HG02623 (cell line): ENCODE data around the gene CD58.
"Not testable (repeated sequence)": the region's sequence is repeated elsewhere in the genome, so short reads cannot be mapped to it uniquely, and the experiment has no call there.

Source experiments
- ATAC-seq: cut with Tn5 transposase; IDR thresholded peaks from one replicate; pipeline ENCODE4 v1.9.1; 2021; ENCODE audit warnings: moderate library complexity; ENCODE audit not compliant: unreplicated experiment

Gene CD58

GRCh38 chr1:116570358-116571214 lies at the start of gene CD58:
Gene CD58 (minus strand): TSS chr1:116571026. CDS start chr1:116570972, 54 bp downstream.
- ATAC-seq = peak; percentile 56

GRCh38 chr1:116620392-116620791 lies 49.6 kb upstream of the CD58 start:
- not testable (repeated sequence) for ATAC-seq

DNA sequence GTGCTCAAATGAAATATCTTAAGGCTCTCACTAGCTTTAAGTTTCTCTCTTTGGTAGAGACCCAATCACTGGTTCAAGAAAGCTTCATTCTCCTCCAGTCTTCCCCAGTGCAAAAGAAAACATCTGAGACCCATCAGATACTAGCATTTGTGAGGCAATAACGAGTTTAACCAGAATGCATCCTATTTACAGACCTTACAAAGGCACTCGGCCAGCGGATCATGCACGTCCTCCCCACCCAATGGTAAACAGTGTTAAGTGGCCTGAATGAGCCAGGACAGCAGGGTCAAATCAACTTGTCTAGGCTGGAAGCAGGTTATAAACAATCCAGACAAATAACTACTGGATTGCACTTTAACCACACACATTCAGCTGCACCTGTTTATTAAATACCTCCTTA lies 48.3 kb upstream of the CD58 start:
- not testable (repeated sequence) for ATAC-seq

GRCh38 chr1:116617808-116618207 lies 47.0 kb upstream of the CD58 start:
- not testable (repeated sequence) for ATAC-seq

GRCh38 chr1:116613825-116614224 lies 43.0 kb upstream of the CD58 start:
- ATAC-seq = not testable (repeated sequence)

- ATAC-seq = not testable (repeated sequence)
Measured at GRCh38 chr1:116609801-116610371, 39.1 kb upstream of the CD58 start.

GRCh38 chr1:116608841-116609240 lies 38.0 kb upstream of the CD58 start:
- ATAC-seq = not testable (repeated sequence)

- not testable (repeated sequence) for ATAC-seq
Measured at GRCh38 chr1:116608151-116608550, 37.3 kb upstream of the CD58 start.

- not testable (repeated sequence) for ATAC-seq
Measured at GRCh38 chr1:116607463-116607862, 36.6 kb upstream of the CD58 start.

GRCh38 chr1:116606067-116606466 lies 35.2 kb upstream of the CD58 start:
- not testable (repeated sequence) for ATAC-seq

- ATAC-seq = no peak
Measured at GRCh38 chr1:116605315-116605714, 34.5 kb upstream of the CD58 start.

DNA sequence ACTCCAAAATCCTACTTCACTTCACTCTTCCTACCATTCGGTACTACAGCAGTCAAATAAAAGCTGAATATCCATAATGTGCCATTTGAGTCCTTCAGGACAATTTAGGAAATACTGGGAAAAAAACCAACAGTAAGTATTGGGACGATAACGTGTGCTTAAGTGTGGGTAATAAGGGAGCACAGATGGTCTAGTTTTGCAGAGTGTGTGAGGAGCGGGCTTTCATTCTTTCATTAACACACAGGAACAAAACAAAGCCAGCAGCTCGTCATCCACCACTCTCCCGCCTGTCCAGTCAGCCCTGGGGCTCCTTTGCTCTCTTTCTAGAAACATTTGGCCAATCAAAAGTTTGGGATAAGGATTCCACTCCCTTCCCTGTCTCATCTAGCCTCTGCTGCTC lies 33.6 kb upstream of the CD58 start:
- not testable (repeated sequence) for ATAC-seq

- not testable (repeated sequence) for ATAC-seq
Measured at GRCh38 chr1:116603646-116604045, 32.8 kb upstream of the CD58 start.

GRCh38 chr1:116599369-116599768 lies 28.5 kb upstream of the CD58 start:
- ATAC-seq = not testable (repeated sequence)

DNA sequence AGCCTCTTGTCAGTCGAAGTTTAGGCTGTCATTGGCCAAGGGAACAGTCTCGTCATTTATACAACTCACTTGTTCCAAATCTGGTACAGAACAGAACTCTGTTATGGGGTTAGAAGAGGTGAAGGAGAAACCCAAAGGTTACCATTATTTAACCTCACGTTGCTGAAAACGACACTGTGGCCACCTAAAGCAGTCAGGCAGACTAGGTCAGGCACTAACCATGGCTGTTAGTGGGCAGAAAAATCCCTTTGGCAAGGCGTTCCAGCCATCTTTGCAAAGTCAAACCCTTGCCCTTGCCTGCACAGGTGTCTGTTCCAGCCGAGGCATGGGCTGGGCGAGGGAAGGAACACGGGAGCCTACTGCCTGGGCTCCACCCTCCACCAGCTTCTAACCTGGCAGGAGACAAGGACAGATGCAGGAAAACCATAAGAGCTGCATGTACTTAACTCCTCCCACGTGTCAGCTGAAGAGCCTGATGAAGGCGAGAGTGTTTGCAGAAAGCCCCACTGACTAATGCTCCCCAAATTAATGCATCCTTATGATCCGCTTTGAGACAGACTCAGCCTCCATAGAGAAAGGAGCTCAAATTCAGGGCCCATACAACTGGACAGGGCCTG lies 27.7 kb upstream of the CD58 start:
- not testable (repeated sequence) for ATAC-seq

DNA sequence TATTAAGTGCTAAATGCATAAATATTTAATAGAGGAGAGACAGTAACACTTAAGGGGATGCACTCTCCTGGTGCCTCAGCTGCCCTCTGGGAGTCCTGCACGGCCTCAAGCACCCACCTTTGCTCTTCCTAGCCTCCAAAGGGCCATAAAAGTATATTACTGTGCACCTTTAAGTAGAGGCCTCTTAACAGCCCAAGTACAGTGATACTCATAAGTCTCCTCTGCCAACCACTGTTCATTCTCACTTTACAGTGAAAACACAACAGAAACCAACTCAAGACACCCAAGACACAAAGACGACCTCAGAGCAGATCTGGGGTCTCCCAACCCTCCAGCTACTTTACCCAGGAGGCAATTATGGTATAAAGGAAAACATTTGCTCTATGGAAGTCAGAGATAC lies 26.6 kb upstream of the CD58 start:
- ATAC-seq = peak; percentile 72

- not testable (repeated sequence) for ATAC-seq
Measured at GRCh38 chr1:116596742-116597307, 26.0 kb upstream of the CD58 start.

- ATAC-seq = not testable (repeated sequence)
Measured at GRCh38 chr1:116595946-116596741, 25.3 kb upstream of the CD58 start.

GRCh38 chr1:116595065-116595840 lies 24.4 kb upstream of the CD58 start:
- ATAC-seq = not testable (repeated sequence)

GRCh38 chr1:116593977-116594376 lies 23.2 kb upstream of the CD58 start:
- ATAC-seq = not testable (repeated sequence)
